ENCODE data around the gene C10orf90. TPM values are rescaled to one million over a fixed set of nuclear protein-coding genes. Genes with fewer than 3 reads are reported as not detected.

C10orf90 gene
- total and polyA plus RNA-seq, 8 donors, result 0.32 to 0.64 (median 0.47) TPM; not detected in 5

DNA sequence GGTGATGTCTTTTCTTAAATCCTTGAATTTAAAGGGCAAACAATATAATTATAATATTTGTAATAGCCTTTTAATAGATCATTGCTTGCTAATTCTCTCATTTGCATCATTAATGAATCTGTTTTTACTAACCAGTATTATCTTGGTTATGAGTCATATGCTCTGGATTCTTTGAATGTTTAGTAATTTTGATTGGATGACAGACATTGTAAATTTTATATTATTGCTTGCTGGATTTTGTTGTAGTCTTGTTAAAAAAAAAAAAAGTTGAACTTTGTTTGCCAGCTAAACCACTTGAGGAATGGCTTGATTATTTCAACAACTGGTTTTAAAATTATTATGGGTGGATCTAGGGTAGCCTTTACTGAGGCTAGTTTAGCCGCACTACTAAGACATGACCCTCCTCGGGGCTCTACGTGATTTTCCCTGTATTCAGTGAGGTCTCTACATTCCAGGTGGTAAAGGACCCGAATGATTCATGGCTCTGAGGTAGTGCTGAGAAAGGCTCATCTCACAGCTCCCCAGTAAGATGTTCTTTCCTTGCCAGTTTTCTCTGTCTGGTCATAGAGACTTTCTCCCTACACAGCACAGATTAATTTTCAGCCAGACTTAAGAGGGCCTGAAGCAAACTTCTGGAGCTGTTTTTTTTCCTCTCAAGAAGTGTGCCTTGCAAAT is 8.5 kb downstream of the C10orf90 start:
- Histone ChIP-seq H3K4me1 (no peaks in the 10 kb centered on the region), H3K27ac (no peak overlapping the region), H3K27me3 (no peaks in the 10 kb centered on the region), H3K9me3 (no peaks in the 10 kb centered on the region), H3K36me3 (no peaks in the 10 kb centered on the region), H3K4me3 (no peak overlapping the region)
- TF ChIP-seq CTCF (IDR thresholded peaks at IDR 0.05), result no peak
- FAIRE-seq (no peak), ATAC-seq (no peak), DNase-seq (no peak)
- intact Hi-C loops (cut with DNase I), result no loop called here
- WGBS, 2 donors, result 75 to 79% methylated on average over 4 of the region's 4 CpGs

GRCh38 chr10:126661356-126661755 is 9.1 kb downstream of the C10orf90 start:
- DNase-seq (no peak), FAIRE-seq (no peak), ATAC-seq (no peak)
- Histone ChIP-seq H3K27ac (no peak overlapping the region), H3K36me3 (no peaks in the 10 kb centered on the region), H3K4me1 (no peaks in the 10 kb centered on the region), H3K4me3 (no peak overlapping the region), H3K27me3 (no peaks in the 10 kb centered on the region), H3K9me3 (no peaks in the 10 kb centered on the region)
- intact Hi-C loops (cut with DNase I), result no loop called here
- 48 to 50% methylated on average over 1 of the region's 1 CpG for WGBS, 2 donors
- TF ChIP-seq CTCF (IDR thresholded peaks at IDR 0.05), result no peak

- H3K4me3 ChIP-seq, result no peak overlapping the region
- H3K36me3 ChIP-seq, result no peaks in the 10 kb centered on the region
- TF ChIP-seq CTCF (IDR thresholded peaks at IDR 0.05), result no peak
- 58 to 69% methylated on average over 4 of the region's 4 CpGs for WGBS, 2 donors
- no peaks in the 10 kb centered on the region for H3K27me3 ChIP-seq
- FAIRE-seq (no peak), ATAC-seq (no peak), DNase-seq (no peak)
- H3K4me1 ChIP-seq, result no peaks in the 10 kb centered on the region
- no peaks in the 10 kb centered on the region for H3K9me3 ChIP-seq
- intact Hi-C loops (cut with DNase I), result no loop called here
- no peak overlapping the region for H3K27ac ChIP-seq
Measured at GRCh38 chr10:126659750-126660149, 10.7 kb downstream of the C10orf90 start.

DNA sequence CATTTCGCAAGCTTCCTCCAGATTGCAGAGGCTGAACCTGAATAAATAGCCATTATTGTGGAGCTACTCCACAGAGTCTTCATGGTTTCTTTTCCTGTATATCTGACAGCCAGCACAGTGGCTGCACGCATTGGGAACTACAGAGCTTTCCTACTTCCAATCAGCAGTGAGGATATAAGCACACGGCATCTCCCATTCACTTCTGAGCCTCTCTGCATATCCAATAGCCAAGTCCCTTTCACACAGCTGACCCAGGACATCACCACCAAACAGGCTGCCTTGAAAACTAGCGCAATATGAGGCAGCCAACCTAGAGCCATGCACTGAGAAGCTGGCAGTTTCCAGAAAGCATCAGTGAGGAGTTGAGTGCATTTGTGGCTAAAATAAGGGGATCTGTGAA is 11.6 kb downstream of the C10orf90 start:
- no peak for ATAC-seq
- Histone ChIP-seq H3K4me3 (no peak overlapping the region), H3K9me3 (no peaks in the 10 kb centered on the region), H3K4me1 (no peaks in the 10 kb centered on the region), H3K36me3 (no peaks in the 10 kb centered on the region), H3K27me3 (no peaks in the 10 kb centered on the region), H3K27ac (no peak overlapping the region)
- 90 to 96% methylated on average over 4 of the region's 4 CpGs for WGBS, 2 donors
- intact Hi-C loops (cut with DNase I), result no loop called here
- no peak for TF ChIP-seq CTCF (IDR thresholded peaks at IDR 0.05)
- FAIRE-seq, result no peak
- DNase-seq, result no peak

DNA sequence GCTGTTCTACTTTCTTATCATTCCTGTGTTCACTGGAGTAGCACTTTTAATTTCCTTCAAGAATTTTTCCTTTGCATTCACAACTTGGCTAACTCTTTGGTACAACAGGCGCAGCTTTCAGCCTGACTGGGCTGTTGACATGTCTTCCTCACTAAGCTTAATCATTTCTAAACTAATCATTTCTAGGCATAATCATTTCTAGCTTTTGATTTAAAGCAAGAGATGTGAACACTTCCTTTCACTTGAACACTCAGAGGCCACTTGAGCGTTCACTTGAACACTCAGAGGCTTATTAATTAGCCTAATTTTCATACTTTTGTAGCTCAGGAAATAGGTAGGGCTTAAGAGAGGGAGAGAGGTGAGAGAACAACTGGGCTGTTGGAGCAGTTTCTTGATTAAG is 15.9 kb downstream of the C10orf90 start:
- FAIRE-seq (no peak), DNase-seq (no peak), ATAC-seq (no peak)
- Histone ChIP-seq H3K9me3 (no peaks in the 10 kb centered on the region), H3K27me3 (no peaks in the 10 kb centered on the region), H3K27ac (no peak overlapping the region), H3K4me3 (no peak overlapping the region), H3K4me1 (no peaks in the 10 kb centered on the region), H3K36me3 (no peaks in the 10 kb centered on the region)
- intact Hi-C loops (cut with DNase I), result no loop called here
- 69 to 74% methylated on average over 2 of the region's 2 CpGs for WGBS, 2 donors
- TF ChIP-seq CTCF (IDR thresholded peaks at IDR 0.05), result no peak
